Smooth muscle cell (in vitro differentiated cells): ENCODE results near the gene PRKCA. TPM values are rescaled to one million over a fixed set of nuclear protein-coding genes. Genes with fewer than 3 reads are reported as not detected.

Experiments used
- DNase-seq: peaks from one replicate; lab custom pipeline; 2025; ENCODE audit not compliant: unreplicated experiment; lab: John Stamatoyannopoulos, UW
- H2AFZ ChIP-seq: fragments of 200-600 bp; sonication (generic); 2 replicates; pipeline ENCODE4 v1.6.0; 2016; ENCODE audit warnings: antibody characterized with exemption, low read depth, mild to moderate bottlenecking
- H3F3A ChIP-seq: fragments of 200-600 bp; sonication (generic); 2 replicates; pipeline ENCODE4 v1.6.0; 2017; ENCODE audit warnings: antibody characterized with exemption, low read depth
- H3K27ac ChIP-seq: fragments of 200-600 bp; sonication (generic); 2 replicates; pipeline ENCODE4 v1.5.1; 2016; ENCODE audit warnings: low read depth, mild to moderate bottlenecking
- H3K27me3 ChIP-seq: fragments of 200-600 bp; sonication (generic); 2 replicates; pipeline ENCODE4 v1.6.1; 2016; ENCODE audit warnings: low read depth, mild to moderate bottlenecking
- H3K36me3 ChIP-seq: fragments of 200-600 bp; sonication (generic); 2 replicates; pipeline ENCODE4 v1.5.1; 2016; ENCODE audit warnings: low read depth
- H3K4me1 ChIP-seq: fragments of 200-600 bp; sonication (generic); 2 replicates; pipeline ENCODE4 v1.5.1; 2016; ENCODE audit warnings: low read depth
- H3K4me2 ChIP-seq: fragments of 200-600 bp; sonication (generic); 2 replicates; pipeline ENCODE4 v1.6.0; 2016; ENCODE audit warnings: mild to moderate bottlenecking
- H3K4me3 ChIP-seq: fragments of 200-600 bp; sonication (generic); 2 replicates; pipeline ENCODE4 v1.5.1; 2016; ENCODE audit warnings: mild to moderate bottlenecking
- H3K79me2 ChIP-seq: fragments of 200-600 bp; sonication (generic); 2 replicates; pipeline ENCODE4 v1.6.0; 2016; ENCODE audit warnings: low read depth, mild to moderate bottlenecking
- H3K9ac ChIP-seq: fragments of 200-600 bp; sonication (generic); 2 replicates; pipeline ENCODE4 v1.6.0; 2016; ENCODE audit warnings: low read depth
- H3K9me3 ChIP-seq: fragments of 200-600 bp; sonication (generic); replicated peaks from 2 replicates; pipeline ENCODE4 v1.5.1; 2016; ENCODE audit warnings: low read depth
- H4K20me1 ChIP-seq: fragments of 200-600 bp; sonication (generic); 2 replicates; pipeline ENCODE4 v1.6.0; 2016; ENCODE audit warnings: low read depth
- CTCF ChIP-seq: fragments of 200-600 bp; sonication (generic); IDR thresholded peaks from 2 replicates; pipeline ENCODE4 v1.5.1; 2017; ENCODE audit warnings: borderline replicate concordance, mild to moderate bottlenecking, antibody characterized with exemption; ENCODE audit not compliant: insufficient read depth, poor library complexity, severe bottlenecking
- WGBS: methylation state at CpG from one replicate; pipeline ENCODE4 v1.1.7; 2016; ENCODE audit warnings: low lambda C conversion rate; 5-methylcytosine and 5-hydroxymethylcytosine counted together
- polyA plus RNA-seq: library from polyadenylated mRNA; unstranded; fragments of >200 nt; fragmentation: Nextera tagmentation; extraction: Ambion mirVana; gene quantifications from 2 replicates; pipeline ENCODE4 v1.2.1, GENCODE V29; 2016
- total RNA-seq: library from RNA; depleted of rRNA; stranded (reverse); fragments of >200 nt; gene quantifications from 2 replicates; pipeline ENCODE4 v1.2.3, GENCODE V29; 2014

The PRKCA gene
- total and polyA plus RNA-seq, 2 experiments from 2014 or later = 0.78 to 7.1 TPM

GRCh38 chr17:66772148-66772812 lies 469.9 kb downstream of the PRKCA start:
- TF ChIP-seq CTCF = no peak
- Histone ChIP-seq H3K79me2 (no peaks in the 10 kb centered on the region), H3K27ac (no peak overlapping the region), H4K20me1 (no peaks in the 10 kb centered on the region), H3K4me2 (no peak overlapping the region), H3K4me3 (no peak overlapping the region), H2AFZ (no peak overlapping the region), H3K4me1 (peaks cover 5% of the 10 kb centered on the region), H3K36me3 (no peaks in the 10 kb centered on the region), H3F3A (no peaks in the 10 kb centered on the region), H3K27me3 (no peaks in the 10 kb centered on the region), H3K9ac (no peak overlapping the region), H3K9me3 (no peaks in the 10 kb centered on the region)
- DNase-seq = no peak
- 95% methylated on average over 5 of the region's 5 CpGs for WGBS

GRCh38 chr17:66775271-66775670 lies 472.9 kb downstream of the PRKCA start:
- WGBS = 83% methylated on average over 6 of the region's 6 CpGs
- DNase-seq = no peak
- Histone ChIP-seq H3K4me3 (no peak overlapping the region), H3K36me3 (no peaks in the 10 kb centered on the region), H3F3A (no peaks in the 10 kb centered on the region), H3K79me2 (no peaks in the 10 kb centered on the region), H3K4me1 (peaks cover 10% of the 10 kb centered on the region), H3K27me3 (no peaks in the 10 kb centered on the region), H3K27ac (no peak overlapping the region), H3K9ac (no peak overlapping the region), H4K20me1 (no peaks in the 10 kb centered on the region), H2AFZ (no peak overlapping the region), H3K4me2 (no peak overlapping the region), H3K9me3 (no peaks in the 10 kb centered on the region)
- TF ChIP-seq CTCF = no peak

- no peak overlapping the region for H3K27ac ChIP-seq
- no peak overlapping the region for H2AFZ ChIP-seq
- no peak overlapping the region for H3K4me2 ChIP-seq
- no peak overlapping the region for H3K4me3 ChIP-seq
- no peaks in the 10 kb centered on the region for H3K9me3 ChIP-seq
- no peak overlapping the region for H3K9ac ChIP-seq
- H3K79me2 ChIP-seq = no peaks in the 10 kb centered on the region
- no peaks in the 10 kb centered on the region for H3K27me3 ChIP-seq
- 66% methylated on average over 7 of the region's 7 CpGs for WGBS
- H3F3A ChIP-seq = no peaks in the 10 kb centered on the region
- H3K36me3 ChIP-seq = no peaks in the 10 kb centered on the region
- H4K20me1 ChIP-seq = no peaks in the 10 kb centered on the region
- H3K4me1 ChIP-seq = peaks cover 10% of the 10 kb centered on the region
- TF ChIP-seq CTCF = no peak
- DNase-seq = no peak
Measured at GRCh38 chr17:66775881-66776400, 473.5 kb downstream of the PRKCA start.
